Superior temporal gyrus (tissue), 1 donor: Measurements from ENCODE around the gene TTC28.
"Not testable (repeated sequence)": the region's sequence is repeated elsewhere in the genome, so short reads cannot be mapped to it uniquely, and the experiment has no call there.

Experiments
- DNase-seq: peaks from one replicate; pipeline ENCODE4 v3.0.0-alpha.2; 2016; ENCODE audit errors: extremely low spot score

Gene TTC28

GRCh38 chr22:28679611-28680287, at the start of gene TTC28:
TSS of gene TTC28 (minus strand) at chr22:28679840. CDS start at chr22:28679723, 117 bp downstream.
- DNase-seq, result peak; percentile 70

GRCh38 chr22:28728621-28729313, 49.1 kb upstream of the TTC28 start:
- no peak for DNase-seq

- no peak for DNase-seq
Measured at GRCh38 chr22:28728002-28728401, 48.4 kb upstream of the TTC28 start.

GRCh38 chr22:28718044-28718443, 38.4 kb upstream of the TTC28 start:
- no peak for DNase-seq

GRCh38 chr22:28716686-28717085, 37.0 kb upstream of the TTC28 start:
- no peak for DNase-seq

GRCh38 chr22:28715611-28716010, 36.0 kb upstream of the TTC28 start:
- DNase-seq, result no peak

GRCh38 chr22:28714043-28714628, 34.5 kb upstream of the TTC28 start:
- no peak for DNase-seq

GRCh38 chr22:28711820-28712777, 32.5 kb upstream of the TTC28 start:
- no peak for DNase-seq

GRCh38 chr22:28711341-28711740, 31.7 kb upstream of the TTC28 start:
- DNase-seq, result no peak

GRCh38 chr22:28710576-28711191, 31.0 kb upstream of the TTC28 start:
- DNase-seq, result no peak

- DNase-seq, result no peak
Measured at GRCh38 chr22:28710107-28710506, 30.5 kb upstream of the TTC28 start.

GRCh38 chr22:28706845-28707244, 27.2 kb upstream of the TTC28 start:
- DNase-seq, result no peak

- DNase-seq, result no peak
Measured at GRCh38 chr22:28703436-28703835, 23.8 kb upstream of the TTC28 start.

- no peak for DNase-seq
Measured at GRCh38 chr22:28702891-28703290, 23.3 kb upstream of the TTC28 start.

- DNase-seq, result not testable (repeated sequence)
Measured at GRCh38 chr22:28693041-28693760, 13.6 kb upstream of the TTC28 start.

- not testable (repeated sequence) for DNase-seq
Measured at GRCh38 chr22:28689796-28690195, 10.2 kb upstream of the TTC28 start.

- DNase-seq, result not testable (repeated sequence)
Measured at GRCh38 chr22:28682966-28683365, 3.3 kb upstream of the TTC28 start.

- not testable (repeated sequence) for DNase-seq
Measured at GRCh38 chr22:28680813-28681490, 1.3 kb upstream of the TTC28 start.

- not testable (repeated sequence) for DNase-seq
Measured at GRCh38 chr22:28678778-28679610, 646 bp downstream of the TTC28 start.
